Small intestine (tissue), 7 donors: ENCODE results near the gene THRB. TPM values are rescaled to one million over a fixed set of nuclear protein-coding genes. Genes with fewer than 3 reads are reported as not detected.
A peak's percentile ranks its signal among the peaks of the same experiment; 100 is the strongest.

ENCODE experiments used
- DNase-seq, 2 donors: peaks; one replicate each; pipeline versions ENCODE4 v3.0.0 to v3.0.0-alpha.2; 2013
- FAIRE-seq: peaks from 2 replicates; lab custom pipeline; 2012; peaks lifted over from hg19 to GRCh38; lab: Jason Lieb, UNC
- H3K27ac ChIP-seq, 3 donors: one replicate each; pipeline ENCODE4 v1.5.1; 2013; ENCODE audit warnings: low read length in 2 of 3, mild to moderate bottlenecking in 2 of 3, control low read depth in 1 of 3, inconsistent platforms in 1 of 3, low read depth in 1 of 3, moderate library complexity in 1 of 3
- H3K27me3 ChIP-seq, 3 donors: one replicate each; pipeline ENCODE4 v1.6.1; 2013; ENCODE audit warnings: low read length in 3 of 3, inconsistent platforms in 1 of 3; ENCODE audit not compliant: control insufficient read depth in 3 of 3, insufficient read depth in 3 of 3
- H3K36me3 ChIP-seq, 3 donors: one replicate each; pipeline ENCODE4 v1.6.1; 2013; ENCODE audit warnings: low read length in 3 of 3, inconsistent platforms in 1 of 3, low read depth in 1 of 3, mild to moderate bottlenecking in 1 of 3, moderate library complexity in 1 of 3; ENCODE audit not compliant: control insufficient read depth in 3 of 3, insufficient read depth in 2 of 3
- H3K4me1 ChIP-seq, 3 donors: one replicate each; pipeline ENCODE4 v1.6.1; 2013; ENCODE audit warnings: low read length in 2 of 3, inconsistent platforms in 1 of 3, low read depth in 1 of 3, mild to moderate bottlenecking in 1 of 3, moderate library complexity in 1 of 3; ENCODE audit not compliant: control insufficient read depth in 3 of 3, insufficient read depth in 2 of 3
- H3K4me3 ChIP-seq, 3 donors: one replicate each; pipeline ENCODE4 v1.5.1; 2013; ENCODE audit warnings: low read length in 3 of 3, control low read depth in 1 of 3, inconsistent platforms in 1 of 3, low read depth in 1 of 3, mild to moderate bottlenecking in 1 of 3, moderate library complexity in 1 of 3
- H3K9me3 ChIP-seq, 2 donors: one replicate each; pipeline ENCODE4 v1.6.1; 2013; ENCODE audit warnings: low read depth in 1 of 2, low read length in 1 of 2; ENCODE audit not compliant: control insufficient read depth in 2 of 2, insufficient read depth in 1 of 2
- WGBS, 3 donors: extraction: QIAGEN DNeasy Blood & Tissue Kit; methylation state at CpG; one replicate each; pipeline ENCODE4 v1.1.7; 2013; 5-methylcytosine and 5-hydroxymethylcytosine counted together
- polyA plus RNA-seq, 4 donors: library from polyadenylated mRNA; stranded (reverse) in 3 of 4; unstranded in 1 of 4; fragments of 200-250 nt in 3 of 4; fragments of 120-200 nt in 1 of 4; gene quantifications; one replicate each; pipeline versions ENCODE4 v1.2.1 to v1.2.3, GENCODE V29; 2013
- donor health status: healthy with polysubstance abuse.
- donor health status: control.
- donor health status: control.
- donor health status: Bipolar disorder and iron deficiency.
- donor health status: healthy.

The THRB gene
- polyA plus RNA-seq, 4 donors: 3.2 to 46.1 (median 4.4) TPM

DNA sequence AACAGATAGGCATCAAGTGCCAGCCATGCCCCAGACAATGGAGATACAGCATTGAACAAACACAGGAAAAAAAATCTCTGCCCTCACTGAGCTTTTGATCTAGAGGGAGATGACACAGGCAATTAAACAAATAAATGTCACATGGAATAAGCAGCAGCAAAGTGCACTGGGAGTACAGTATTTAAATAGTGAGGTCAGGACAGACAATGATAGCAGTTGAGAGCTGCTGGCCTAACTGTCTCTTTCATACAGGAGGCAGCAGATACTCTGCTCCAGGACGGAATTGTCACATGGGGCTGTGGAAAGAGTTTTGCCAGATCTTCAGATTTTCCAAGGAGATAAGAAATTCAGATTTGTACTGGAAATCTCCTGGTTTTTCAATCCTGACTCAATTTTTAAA is 241.3 kb downstream of the THRB start:
- Histone ChIP-seq H3K4me1 (no peaks in the 10 kb centered on the region), H3K9me3 (no peaks in the 10 kb centered on the region), H3K4me3 (no peak overlapping the region), H3K27me3 (no peaks in the 10 kb centered on the region), H3K27ac (no peak overlapping the region), H3K36me3 (peaks cover 0 to 11% (median 0%) of the 10 kb centered on the region in 3 donors)
- 83 to 92% (median 91%) methylated on average over 1 of the region's 1 CpG for WGBS, 3 donors
- FAIRE-seq (no peak), DNase-seq (no peak)

DNA sequence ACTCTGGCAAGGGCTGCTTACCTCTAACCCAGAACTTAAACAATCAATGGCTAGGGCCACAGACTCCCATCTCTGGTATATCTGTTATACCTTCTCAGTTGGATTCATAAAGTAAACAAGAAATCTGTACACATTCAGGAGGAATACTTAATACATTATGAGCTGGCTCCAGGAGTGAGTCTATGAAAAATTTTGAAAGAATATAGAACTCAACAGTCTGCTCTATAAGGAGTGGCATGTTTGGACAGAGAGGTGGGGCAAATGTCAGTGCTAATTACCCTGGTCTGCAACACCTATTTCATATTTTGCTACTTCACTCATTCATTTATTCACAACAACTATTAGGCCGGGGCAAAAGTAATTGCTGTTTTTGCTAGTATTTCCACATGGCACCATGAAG is 245.1 kb downstream of the THRB start:
- FAIRE-seq: no peak
- H3K4me3 ChIP-seq: no peak overlapping the region
- no peak for DNase-seq
- H3K36me3 ChIP-seq: peaks cover 0 to 8% (median 0%) of the 10 kb centered on the region in 3 donors
- WGBS, 3 donors: 78 to 90% (median 88%) methylated on average over 1 of the region's 1 CpG
- no peaks in the 10 kb centered on the region for H3K9me3 ChIP-seq
- no peak overlapping the region for H3K27ac ChIP-seq
- H3K27me3 ChIP-seq: no peaks in the 10 kb centered on the region
- H3K4me1 ChIP-seq: no peaks in the 10 kb centered on the region

DNA sequence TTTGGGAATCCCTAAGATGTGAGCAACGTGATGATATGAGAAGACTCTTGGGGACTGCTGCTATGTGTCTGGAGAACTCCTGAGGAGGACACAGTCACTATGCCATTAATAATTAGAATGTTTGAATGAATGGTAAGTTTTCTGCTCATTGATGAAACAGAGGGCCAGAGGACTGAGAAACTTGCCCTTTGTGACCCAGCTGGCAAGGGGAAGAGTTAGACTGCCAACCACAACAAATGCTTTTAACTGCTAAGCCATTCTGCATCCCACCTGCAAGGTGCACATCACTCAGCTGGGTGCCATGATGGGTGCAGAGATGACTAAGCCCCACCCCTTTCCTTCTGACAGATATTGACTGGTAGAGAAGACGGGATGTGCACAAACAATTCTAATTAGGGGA is 249.6 kb downstream of the THRB start:
- 83 to 90% (median 84%) methylated on average over 2 of the region's 2 CpGs for WGBS, 3 donors
- FAIRE-seq: no peak

DNA sequence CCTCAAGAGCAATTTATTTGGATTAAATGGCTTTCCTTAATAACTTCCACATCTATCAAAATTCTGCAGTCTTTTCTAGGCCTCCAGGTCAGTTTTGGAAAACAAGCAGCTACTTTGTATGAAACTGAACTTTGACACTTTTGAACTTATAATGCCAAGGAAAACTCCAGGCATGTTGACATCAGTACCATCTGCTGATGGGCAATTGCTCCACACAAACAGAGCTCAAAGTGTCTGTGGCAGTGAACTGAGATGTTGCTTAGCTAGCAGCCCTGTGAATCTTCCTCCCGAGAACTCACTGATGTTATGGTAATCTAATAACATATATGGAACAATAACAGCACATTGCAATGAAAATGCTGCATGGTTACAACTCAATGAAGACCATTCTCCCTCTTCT is 250.2 kb downstream of the THRB start:
- H3K4me3 ChIP-seq: no peak overlapping the region
- H3K27ac ChIP-seq: no peak overlapping the region
- no peak for FAIRE-seq
- DNase-seq: no peak
- peaks cover 0 to 2% (median 0%) of the 10 kb centered on the region in 3 donors for H3K4me1 ChIP-seq
- 93 to 97% (median 95%) methylated on average over 1 of the region's 1 CpG for WGBS, 3 donors
- H3K36me3 ChIP-seq: peaks cover 0 to 17% (median 0%) of the 10 kb centered on the region in 3 donors
- H3K9me3 ChIP-seq: no peaks in the 10 kb centered on the region
- no peaks in the 10 kb centered on the region for H3K27me3 ChIP-seq

More for the DNA sequence above, 249.6 kb downstream of the THRB start:
- Histone ChIP-seq H3K4me3 (no peak overlapping the region), H3K4me1 (peaks cover 0 to 2% (median 0%) of the 10 kb centered on the region in 3 donors), H3K36me3 (peaks cover 0 to 17% (median 0%) of the 10 kb centered on the region in 3 donors), H3K27ac (no peak overlapping the region), H3K9me3 (no peaks in the 10 kb centered on the region), H3K27me3 (no peaks in the 10 kb centered on the region)
- DNase-seq: no peak

DNA sequence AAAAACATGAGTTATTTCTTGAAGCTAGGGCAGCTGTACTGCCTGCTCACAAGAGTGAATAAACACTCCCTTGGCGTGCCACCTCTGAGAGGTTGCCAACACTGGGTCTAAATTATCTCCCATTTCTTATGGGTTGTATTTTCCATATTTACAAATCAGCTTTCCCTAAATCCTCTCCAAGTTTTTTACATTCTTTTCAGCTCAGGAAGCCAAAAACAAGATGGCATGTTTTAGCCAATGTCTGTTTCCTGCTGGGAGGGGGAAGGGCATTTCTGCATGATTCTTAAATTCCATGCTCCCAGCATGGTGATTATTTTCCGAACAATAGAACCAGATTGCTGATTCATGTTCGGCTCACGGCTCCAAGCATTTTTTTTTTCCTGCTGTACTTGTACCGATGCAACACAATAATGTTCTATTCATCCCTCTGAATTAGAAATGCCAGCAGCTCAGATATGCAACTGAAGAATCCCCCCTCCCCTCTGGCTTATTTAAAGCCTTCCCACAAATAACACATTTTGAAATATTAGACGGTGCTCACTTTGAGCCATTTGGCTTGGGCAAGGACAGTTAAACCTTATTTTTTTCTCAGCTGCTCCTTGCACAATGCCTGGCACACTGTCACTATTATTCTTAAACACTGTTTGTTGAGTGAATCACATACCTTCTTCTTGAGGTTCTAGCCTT is 252.5 kb downstream of the THRB start:
- DNase-seq: no peak
- 60 to 84% (median 82%) methylated on average over 6 of the region's 6 CpGs for WGBS, 3 donors
- Histone ChIP-seq H3K27me3 (no peaks in the 10 kb centered on the region), H3K27ac (no peak overlapping the region), H3K9me3 (no peaks in the 10 kb centered on the region), H3K4me3 (no peak overlapping the region), H3K4me1 (peaks cover 0 to 2% (median 0%) of the 10 kb centered on the region in 3 donors), H3K36me3 (peaks cover 0 to 17% (median 0%) of the 10 kb centered on the region in 3 donors)
- FAIRE-seq: no peak

DNA sequence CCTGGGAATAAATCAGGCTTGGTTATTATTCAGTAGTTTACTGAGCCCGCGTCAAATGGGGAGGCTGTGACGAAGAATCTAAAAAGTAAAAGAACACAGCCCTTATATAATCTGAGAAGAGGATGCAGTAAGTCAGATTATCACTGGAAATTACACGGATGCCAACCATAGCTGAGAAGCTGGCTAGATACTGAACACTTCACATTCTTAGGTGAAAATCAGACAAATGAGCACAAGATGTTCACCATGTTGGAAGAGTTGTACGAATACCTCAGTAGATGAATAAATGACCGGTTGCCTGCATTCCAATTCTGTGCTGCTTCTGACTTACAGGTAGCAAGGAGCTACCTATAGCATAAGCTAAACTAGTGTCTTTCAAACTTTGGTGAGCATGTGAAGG is 254.3 kb downstream of the THRB start:
- H3K27ac ChIP-seq: no peak overlapping the region

DNA sequence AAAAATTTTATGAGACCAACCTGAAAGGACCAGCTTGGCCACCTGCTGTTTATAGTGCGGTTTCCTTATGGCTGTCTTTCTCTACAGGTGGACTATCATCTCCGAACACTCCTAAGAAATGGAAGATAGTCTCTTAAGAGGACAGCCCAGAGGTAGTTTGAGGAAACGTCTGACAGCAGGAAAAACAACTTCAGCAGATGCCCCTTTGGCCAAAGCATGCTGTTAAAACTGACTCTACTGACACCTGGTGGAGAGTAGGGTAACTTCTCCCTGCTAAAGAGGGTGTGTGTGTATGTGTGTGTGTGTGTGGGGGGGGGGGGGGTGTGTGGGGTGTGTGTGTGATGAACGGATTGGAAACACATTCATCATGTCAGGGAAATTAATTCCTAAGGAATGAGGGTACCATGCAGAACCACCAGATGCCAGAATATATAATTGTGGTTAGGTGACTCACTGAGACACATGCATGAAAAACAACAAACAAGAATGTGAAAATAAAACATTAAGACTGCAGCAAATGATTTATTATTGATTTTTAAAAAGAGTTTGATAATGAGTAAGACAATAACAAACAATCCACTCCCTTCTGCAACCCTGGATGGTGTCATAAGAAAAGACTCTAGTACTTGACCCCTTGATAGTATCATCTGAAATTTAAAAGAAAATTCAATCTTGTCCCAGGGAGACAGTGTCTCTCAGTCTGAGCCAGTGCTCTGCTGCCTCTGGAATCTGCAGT is 256.5 kb downstream of the THRB start:
- no peak for FAIRE-seq

More for the DNA sequence above, 254.3 kb downstream of the THRB start:
- H3K27me3 ChIP-seq: no peaks in the 10 kb centered on the region
- H3K4me3 ChIP-seq: no peak overlapping the region
- no peaks in the 10 kb centered on the region for H3K9me3 ChIP-seq
- H3K4me1 ChIP-seq: peaks cover 0 to 2% (median 0%) of the 10 kb centered on the region in 3 donors
- peaks cover 0 to 19% (median 0%) of the 10 kb centered on the region in 3 donors for H3K36me3 ChIP-seq
- no peak for DNase-seq
- whole genome bisulfite sequencing, 3 donors: 93 to 95% (median 95%) methylated on average over 6 of the region's 6 CpGs
- no peak for FAIRE-seq

DNA sequence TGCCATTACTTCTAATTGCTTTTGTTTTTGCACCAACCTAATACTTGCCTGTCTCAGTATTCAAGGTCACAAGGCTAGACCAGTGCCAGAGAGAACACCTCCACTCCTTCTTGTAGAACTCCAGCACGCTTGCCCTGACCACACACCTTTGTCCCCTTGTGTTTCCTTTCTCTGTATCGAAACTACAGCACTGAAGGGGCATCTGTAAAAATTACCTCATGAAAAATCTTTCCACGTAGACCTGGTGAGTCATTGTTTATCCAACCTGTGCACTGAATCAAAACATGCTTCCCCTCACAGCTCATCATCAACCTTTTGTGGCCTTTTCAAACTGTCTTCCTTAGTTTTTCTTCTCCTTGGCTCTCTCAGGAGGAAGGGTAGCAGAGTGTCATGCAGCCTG is 259.5 kb downstream of the THRB start:
- 37 to 65% (median 46%) methylated on average over 3 of the region's 3 CpGs for WGBS, 3 donors
- no peaks in the 10 kb centered on the region for H3K27me3 ChIP-seq
- no peaks in the 10 kb centered on the region for H3K9me3 ChIP-seq
- DNase-seq (no peak), FAIRE-seq (no peak)
- H3K36me3 ChIP-seq: peaks cover 0 to 17% (median 0%) of the 10 kb centered on the region in 3 donors
- no peak overlapping the region for H3K4me3 ChIP-seq
- H3K27ac ChIP-seq: no peak overlapping the region
- no peaks in the 10 kb centered on the region for H3K4me1 ChIP-seq

More for the DNA sequence above, 256.5 kb downstream of the THRB start:
- H3K27ac ChIP-seq: no peak overlapping the region
- WGBS, 3 donors: 7 to 23% (median 15%) methylated on average over 4 of the region's 4 CpGs
- no peaks in the 10 kb centered on the region for H3K9me3 ChIP-seq
- DNase-seq: peak; percentile 60 to 81
- H3K4me3 ChIP-seq: no peak overlapping the region
- no peaks in the 10 kb centered on the region for H3K27me3 ChIP-seq
- peaks cover 0 to 23% (median 0%) of the 10 kb centered on the region in 3 donors for H3K36me3 ChIP-seq
- H3K4me1 ChIP-seq: peaks cover 0 to 2% (median 0%) of the 10 kb centered on the region in 3 donors
